SK-N-SH treated with all-trans-retinoic acid at 6 μM for 48 hours (cell line): ENCODE measurements around the gene SLC4A3.

ENCODE experiments used
- BACH2 ChIP-seq: fragments of 250-450 bp; sonication (Bioruptor Pico); IDR thresholded peaks from 2 replicates; pipeline ENCODE4 v1.9.0; 2021; ENCODE audit warnings: mild to moderate bottlenecking, borderline replicate concordance
- CREB5 ChIP-seq: fragments of 250-450 bp; sonication (Bioruptor Pico); IDR thresholded peaks from 2 replicates; pipeline ENCODE4 v1.5.1; 2020; ENCODE audit warnings: low read depth, mild to moderate bottlenecking, moderate library complexity
- GLIS3 ChIP-seq: fragments of 250-450 bp; sonication (Bioruptor Pico); IDR thresholded peaks from 2 replicates; pipeline ENCODE4 v1.5.0; 2020; ENCODE audit warnings: mild to moderate bottlenecking, moderate library complexity
- ISL1 ChIP-seq: fragments of 250-450 bp; sonication (Bioruptor Pico); IDR thresholded peaks from 2 replicates; pipeline ENCODE4 v2.1.2; 2022; ENCODE audit warnings: mild to moderate bottlenecking, moderate library complexity
- OSR1 ChIP-seq: fragments of 250-450 bp; sonication (Bioruptor Pico); IDR thresholded peaks from 2 replicates; pipeline ENCODE4 v1.8.0; 2022; ENCODE audit warnings: moderate library complexity, mild to moderate bottlenecking, inconsistent platforms
- PATZ1 ChIP-seq: fragments of 250-450 bp; sonication (Bioruptor Pico); IDR thresholded peaks from 2 replicates; pipeline ENCODE4 v1.8.0; 2020; ENCODE audit warnings: mild to moderate bottlenecking, moderate library complexity, borderline replicate concordance
- RARB ChIP-seq: fragments of 250-450 bp; sonication (Bioruptor Pico); IDR thresholded peaks from 2 replicates; pipeline ENCODE4 v1.8.0; 2021; ENCODE audit warnings: mild to moderate bottlenecking, moderate library complexity
- SNAI2 ChIP-seq: fragments of 250-450 bp; sonication (Bioruptor Pico); IDR thresholded peaks from 2 replicates; pipeline ENCODE4 v1.5.0; 2020; ENCODE audit warnings: mild to moderate bottlenecking, moderate library complexity
- ZC3H10 ChIP-seq: fragments of 250-450 bp; sonication (Bioruptor Pico); IDR thresholded peaks from 2 replicates; pipeline ENCODE4 v1.5.1; 2021; ENCODE audit warnings: mild to moderate bottlenecking, moderate library complexity
- ZNF565 ChIP-seq: fragments of 450-650 bp; formaldehyde crosslinking; conservative IDR thresholded peaks from 2 replicates; pipeline ENCODE4 v1.5.0; 2020; ENCODE audit warnings: low read depth, mild to moderate bottlenecking, moderate library complexity

GRCh38 chr2:219596954-219597551 is 30.4 kb upstream of the SLC4A3 start:
- TF ChIP-seq SNAI2 (no peak), ISL1 (CRISPR knock-in tag) (no peak), PATZ1 (CRISPR knock-in tag) (no peak), BACH2 (CRISPR knock-in tag) (no peak), ZNF565 (CRISPR knock-in tag) (no peak), RARB (CRISPR knock-in tag) (no peak), OSR1 (no peak), GLIS3 (no peak), CREB5 (CRISPR knock-in tag) (no peak), ZC3H10 (CRISPR knock-in tag) (no peak)
